Loucy (cell line): ENCODE data around the gene AK2.

Source experiments
- H2AFZ ChIP-seq: fragments of 200-600 bp; sonication (generic); 2 replicates; pipeline ENCODE4 v1.6.0; 2016; ENCODE audit warnings: antibody characterized with exemption, mild to moderate bottlenecking, low read length, moderate library complexity
- H3F3A ChIP-seq: fragments of 200-600 bp; 2 replicates; pipeline ENCODE4 v1.6.0; 2016; ENCODE audit warnings: antibody characterized with exemption, low read depth, mild to moderate bottlenecking
- H3K27me3 ChIP-seq: fragments of 200-600 bp; sonication (generic); 2 replicates; pipeline ENCODE4 v1.6.1; 2014; ENCODE audit warnings: low read length, mild to moderate bottlenecking; ENCODE audit not compliant: insufficient read depth, poor library complexity, severe bottlenecking
- H3K36me3 ChIP-seq: fragments of 200-600 bp; sonication (generic); 2 replicates; pipeline ENCODE4 v1.6.1; 2016; ENCODE audit warnings: low read length; ENCODE audit not compliant: insufficient read depth
- H3K4me1 ChIP-seq: fragments of 200-600 bp; sonication (generic); 2 replicates; pipeline ENCODE4 v1.5.1; 2014; ENCODE audit warnings: low read length, mild to moderate bottlenecking; ENCODE audit not compliant: insufficient read depth, poor library complexity, severe bottlenecking
- H3K4me2 ChIP-seq: fragments of 200-600 bp; sonication (generic); 2 replicates; pipeline ENCODE4 v1.6.0; 2014; ENCODE audit warnings: antibody characterized with exemption, low read length, low read depth, mild to moderate bottlenecking; ENCODE audit not compliant: poor library complexity, severe bottlenecking
- H3K4me3 ChIP-seq: fragments of 200-600 bp; sonication (generic); 2 replicates; pipeline ENCODE4 v1.5.1; 2014; ENCODE audit warnings: low read length, mild to moderate bottlenecking, mixed read lengths; ENCODE audit not compliant: poor library complexity, severe bottlenecking
- H3K79me2 ChIP-seq: fragments of 200-600 bp; sonication (generic); 2 replicates; pipeline ENCODE4 v1.6.1; 2014; ENCODE audit warnings: low read length; ENCODE audit not compliant: insufficient read depth
- H3K9ac ChIP-seq: fragments of 200-600 bp; sonication (generic); 2 replicates; pipeline ENCODE4 v1.6.0; 2014; ENCODE audit warnings: mild to moderate bottlenecking, low read depth, low read length, moderate library complexity; ENCODE audit not compliant: poor library complexity, severe bottlenecking
- H3K9me2 ChIP-seq: fragments of 200-600 bp; sonication (generic); replicated peaks from 2 replicates; pipeline ENCODE4 v1.6.1; 2016; ENCODE audit warnings: low read depth, low read length, mixed read lengths
- H3K9me3 ChIP-seq: fragments of 200-600 bp; sonication (generic); 2 replicates; pipeline ENCODE4 v1.6.1; 2014; ENCODE audit warnings: mild to moderate bottlenecking, antibody characterized with exemption, low read length, low read depth; ENCODE audit not compliant: insufficient read depth
- H4K20me1 ChIP-seq: fragments of 200-600 bp; sonication (generic); 2 replicates; pipeline ENCODE4 v1.6.0; 2014; ENCODE audit warnings: antibody characterized with exemption, low read length, mild to moderate bottlenecking; ENCODE audit not compliant: insufficient read depth, poor library complexity, severe bottlenecking
- CTCF ChIP-seq: fragments of 200-600 bp; sonication (generic); conservative IDR thresholded peaks from 2 replicates; pipeline ENCODE4 v1.5.1; 2014; ENCODE audit warnings: mild to moderate bottlenecking, antibody characterized with exemption, low read length
- EZH2phosphoT487 ChIP-seq: fragments of 200-600 bp; IDR thresholded peaks from 2 replicates; pipeline ENCODE4 v1.6.1; 2018; ENCODE audit warnings: antibody characterized with exemption, mild to moderate bottlenecking, moderate library complexity, borderline replicate concordance

The AK2 gene

GRCh38 chr1:32983020-32983419 lies 53.7 kb downstream of the AK2 start:
- Histone ChIP-seq H3K4me2 (no peak overlapping the region), H2AFZ (no peak overlapping the region), H3K4me1 (peaks cover 10% of the 10 kb centered on the region), H3K79me2 (no peaks in the 10 kb centered on the region), H3K9me2 (no peaks in the 10 kb centered on the region), H4K20me1 (no peaks in the 10 kb centered on the region), H3K9ac (no peak overlapping the region), H3F3A (no peaks in the 10 kb centered on the region), H3K4me3 (no peak overlapping the region), H3K27me3 (no peaks in the 10 kb centered on the region), H3K36me3 (no peaks in the 10 kb centered on the region), H3K9me3 (no peaks in the 10 kb centered on the region)
- no peak for TF ChIP-seq EZH2phosphoT487
- TF ChIP-seq CTCF = no peak

GRCh38 chr1:32981003-32981901 lies 55.4 kb downstream of the AK2 start:
- no peaks in the 10 kb centered on the region for H3K9me2 ChIP-seq
- H3K27me3 ChIP-seq = no peaks in the 10 kb centered on the region
- H3F3A ChIP-seq = no peaks in the 10 kb centered on the region
- peak overlapping the region; percentile 53 for H3K4me3 ChIP-seq
- no peaks in the 10 kb centered on the region for H3K36me3 ChIP-seq
- H4K20me1 ChIP-seq = no peaks in the 10 kb centered on the region
- peaks cover 10% of the 10 kb centered on the region for H3K4me1 ChIP-seq
- peak overlapping the region; percentile 42 for H3K9ac ChIP-seq
- 0 out of 2 replicates have a peak overlapping the region, but pooled peaks have one; percentile 4 for H2AFZ ChIP-seq
- H3K79me2 ChIP-seq = no peaks in the 10 kb centered on the region
- no peaks in the 10 kb centered on the region for H3K9me3 ChIP-seq
- TF ChIP-seq EZH2phosphoT487 = no peak
- TF ChIP-seq CTCF = no peak
- peak overlapping the region; percentile 54 for H3K4me2 ChIP-seq

- no peak overlapping the region for H3K9ac ChIP-seq
- no peaks in the 10 kb centered on the region for H3F3A ChIP-seq
- H3K9me2 ChIP-seq = no peaks in the 10 kb centered on the region
- H3K9me3 ChIP-seq = no peaks in the 10 kb centered on the region
- TF ChIP-seq EZH2phosphoT487 (no peak), CTCF (no peak)
- no peak overlapping the region for H3K4me2 ChIP-seq
- no peaks in the 10 kb centered on the region for H3K36me3 ChIP-seq
- H3K79me2 ChIP-seq = no peaks in the 10 kb centered on the region
- H2AFZ ChIP-seq = no peak overlapping the region
- no peaks in the 10 kb centered on the region for H3K27me3 ChIP-seq
- H3K4me1 ChIP-seq = peaks cover 10% of the 10 kb centered on the region
- no peak overlapping the region for H3K4me3 ChIP-seq
- no peaks in the 10 kb centered on the region for H4K20me1 ChIP-seq
Observed at GRCh38 chr1:32980080-32980479, 56.6 kb downstream of the AK2 start.
